K562 (cell line): ENCODE results near the gene ZDHHC8. TPM values are rescaled to one million over a fixed set of nuclear protein-coding genes. Genes with fewer than 3 reads are reported as not detected.

ENCODE experiments used
- ATAC-seq: fragments of 200-7000 bp; cut with Tn5 transposase; 3 replicates; pipeline ENCODE4 v1.9.1; 2020; ENCODE audit warnings: moderate library complexity
- BruUV-seq: library from RNA; stranded (reverse); fragments of 400-500 nt; replicated peaks from 2 replicates; lab custom pipeline; 2021; lab: Mats Ljungman, UMichigan
- CTCF ChIA-PET: fragments of 300-600 bp; formaldehyde crosslinking; extraction: SDS; loops from one replicate; lab custom pipeline; 2021; ENCODE audit warnings: low intra/inter-chr PET ratio; lab: Yijun Ruan, JAX
- POLR2A ChIA-PET: fragments of 300-600, 350-650 bp; sonication (Branson Sonifier 250); formaldehyde crosslinking; extraction: SDS; loops from one replicate; lab custom pipeline; 2021; ENCODE audit warnings: antibody characterized with exemption, inconsistent platforms; lab: Yijun Ruan, JAX
- DNase-seq, 4 experiments: peaks; one replicate each; pipeline versions ENCODE4 v3.0.0 to v3.0.0-alpha.2; 2011 to 2018; ENCODE audit warnings: low spot score in 3 of 4, mixed read lengths in 3 of 4; ENCODE audit errors: extremely low read depth in 1 of 4
- FAIRE-seq: peaks from 2 replicates; lab custom pipeline; 2011; peaks lifted over from hg19 to GRCh38; lab: Jason Lieb, UNC
- H2AFZ ChIP-seq: 2 replicates; pipeline ENCODE4 v1.6.0; 2011; ENCODE audit warnings: low read depth, low read length, control low read depth, inconsistent platforms
- H3K27ac ChIP-seq: fragments of 200-600 bp; 3 replicates; pipeline ENCODE4 v1.8.0; 2011; ENCODE audit warnings: low read depth, mild to moderate bottlenecking, control low read depth, inconsistent platforms, low read length, moderate library complexity, mixed read lengths; ENCODE audit errors: extremely low read depth
- H3K27me3 ChIP-seq, 2 experiments: fragments of 300-600 bp in 1 of 2; 2 replicates in 1 of 2; 3 replicates in 1 of 2; pipeline versions ENCODE4 v1.6.0 to v1.8.0; 2011; ENCODE audit warnings: inconsistent platforms in 2 of 2, low read length in 2 of 2, mild to moderate bottlenecking in 1 of 2, mixed read lengths in 1 of 2, moderate library complexity in 1 of 2; ENCODE audit not compliant: control insufficient read depth in 2 of 2, insufficient read depth in 2 of 2
- H3K36me3 ChIP-seq: fragments of 300-600 bp; 3 replicates; pipeline ENCODE4 v1.8.0; 2011; ENCODE audit warnings: mild to moderate bottlenecking, low read length, inconsistent platforms; ENCODE audit not compliant: control insufficient read depth, insufficient read depth
- H3K4me1 ChIP-seq, 2 experiments: fragments of 200-600 bp in 1 of 2; replicated peaks in 1 of 2; 2 replicates in 1 of 2; 3 replicates in 1 of 2; pipeline versions ENCODE4 v1.5.1 to v1.8.0; 2011; ENCODE audit warnings: inconsistent platforms in 2 of 2, low read length in 2 of 2, mild to moderate bottlenecking in 1 of 2, mixed read lengths in 1 of 2, moderate library complexity in 1 of 2; ENCODE audit not compliant: control insufficient read depth in 2 of 2, insufficient read depth in 2 of 2
- H3K4me2 ChIP-seq: 2 replicates; pipeline ENCODE4 v1.6.1; 2011; ENCODE audit warnings: low read length, control low read depth, inconsistent platforms, mixed read lengths; ENCODE audit not compliant: insufficient read depth
- H3K4me3 ChIP-seq: fragments of 200-600 bp; sonication (generic), shearing (Covaris generic); 2 replicates; pipeline ENCODE4 v1.5.1; 2016; ENCODE audit warnings: control low read depth, inconsistent platforms
- H3K79me2 ChIP-seq: fragments of 200-600 bp; 3 replicates; pipeline ENCODE4 v1.8.0; 2011; ENCODE audit warnings: low read length, inconsistent platforms; ENCODE audit not compliant: control insufficient read depth, insufficient read depth
- H3K9ac ChIP-seq, 2 experiments: 2 replicates each; pipeline versions ENCODE4 v1.6.0 to v1.6.1; 2011; ENCODE audit warnings: low read depth in 2 of 2, low read length in 2 of 2, control low read depth in 1 of 2, inconsistent platforms in 1 of 2, mild to moderate bottlenecking in 1 of 2, mixed read lengths in 1 of 2; ENCODE audit not compliant: insufficient read depth in 1 of 2
- H3K9me1 ChIP-seq: one replicate; pipeline ENCODE4 v1.6.0; 2011; ENCODE audit warnings: inconsistent platforms, mild to moderate bottlenecking, low read length, moderate library complexity; ENCODE audit not compliant: control insufficient read depth, insufficient read depth
- H3K9me3 ChIP-seq: replicated peaks from 2 replicates; pipeline ENCODE4 v1.5.1; 2011; ENCODE audit warnings: low read depth, low read length, inconsistent platforms; ENCODE audit not compliant: control insufficient read depth, insufficient read depth
- H4K20me1 ChIP-seq: replicated peaks from 2 replicates; pipeline ENCODE4 v1.6.1; 2011; ENCODE audit warnings: low read length, inconsistent platforms, mixed read lengths; ENCODE audit not compliant: control insufficient read depth, insufficient read depth
- CBX5 ChIP-seq: IDR thresholded peaks from 2 replicates; pipeline ENCODE4 v1.6.1; 2014; ENCODE audit warnings: low read depth, borderline replicate concordance
- DIDO1 ChIP-seq: fragments of 450-650 bp; IDR thresholded peaks from 2 replicates; pipeline ENCODE4 v1.6.1; 2016; ENCODE audit warnings: low read depth, missing biosample characterization, missing genetic modification characterization
- GTF2F1 ChIP-seq: IDR thresholded peaks from 2 replicates; pipeline ENCODE4 v1.6.1; 2011; ENCODE audit warnings: low read depth, low read length, improper control_type of control experiment
- MEF2A ChIP-seq: IDR thresholded peaks from 2 replicates; pipeline ENCODE4 v1.6.1; 2011; ENCODE audit warnings: low read depth, mild to moderate bottlenecking, low read length, moderate library complexity; ENCODE audit not compliant: control insufficient read depth
- PML ChIP-seq: IDR thresholded peaks from 2 replicates; pipeline ENCODE4 v1.6.1; 2012; ENCODE audit warnings: low read length, inconsistent platforms
- POLR2AphosphoS2 ChIP-seq: IDR thresholded peaks from 2 replicates; pipeline ENCODE4 v1.6.1; 2012; ENCODE audit warnings: low read length, improper control_type of control experiment
- RBM22 ChIP-seq: fragments of 200-400 bp; formaldehyde crosslinking; IDR thresholded peaks from 2 replicates; pipeline ENCODE4 v1.6.1; 2018; ENCODE audit warnings: low read length, low read depth; ENCODE audit not compliant: poor library complexity, severe bottlenecking
- SIN3A ChIP-seq, 2 experiments: fragments of 150-350 bp in 1 of 2; IDR thresholded peaks; 2 replicates each; pipeline ENCODE4 v1.6.1; 2011 to 2016; ENCODE audit warnings: borderline replicate concordance in 2 of 2, low read depth in 2 of 2, low read length in 2 of 2, mild to moderate bottlenecking in 2 of 2, moderate library complexity in 2 of 2; ENCODE audit not compliant: control insufficient read depth in 1 of 2
- SMARCA4 ChIP-seq: fragments of 450-650 bp; IDR thresholded peaks from 2 replicates; pipeline ENCODE4 v1.6.1; 2016
- TEAD1 ChIP-seq, 2 experiments: fragments of 450-650 bp in 1 of 2; sonication (generic) in 1 of 2; formaldehyde crosslinking; IDR thresholded peaks; 2 replicates each; pipeline versions ENCODE4 v1.4.0 to v1.8.0; 2020 to 2022; ENCODE audit warnings: mild to moderate bottlenecking in 2 of 2, missing genetic modification reagents in 1 of 2
- ZFP36 ChIP-seq: fragments of 150-350 bp; IDR thresholded peaks from 2 replicates; pipeline ENCODE4 v1.6.1; 2018; ENCODE audit warnings: low read length, low read depth; ENCODE audit not compliant: partially characterized antibody
- ZNF124 ChIP-seq: sonication (generic); formaldehyde crosslinking; IDR thresholded peaks from 2 replicates; pipeline ENCODE4 v1.8.1; 2022; ENCODE audit warnings: missing genetic modification reagents
- ZNF217 ChIP-seq: sonication (generic); formaldehyde crosslinking; IDR thresholded peaks from 2 replicates; pipeline ENCODE4 v1.8.0; 2022; ENCODE audit warnings: mild to moderate bottlenecking, missing genetic modification reagents
- ZNF324 ChIP-seq: fragments of 250-450 bp; sonication (Bioruptor Pico); IDR thresholded peaks from 2 replicates; pipeline ENCODE4 v1.4.0; 2020; ENCODE audit warnings: mild to moderate bottlenecking
- WGBS: fragments of 100-300 bp; shearing (Covaris generic); methylation state at CpG from one replicate; pipeline ENCODE4 v1.1.6; 2016; ENCODE audit warnings: low coverage, mixed read lengths; ENCODE audit not compliant: insufficient coverage; ENCODE audit errors: missing lambda C conversion rate; 5-methylcytosine and 5-hydroxymethylcytosine counted together
- in situ Hi-C: fragments of 300-500 bp; cut with MboI; formaldehyde crosslinking; loops from 4 replicates; pipeline ENCODE4 v1.15.0; 2018; ENCODE audit warnings: inconsistent platforms, mixed read lengths
- intact Hi-C: fragments of 100-400 bp; cut with micrococcal nuclease; formaldehyde crosslinking; loops from 2 replicates; pipeline ENCODE4 v1.14.2; 2022
- polyA plus RNA-seq, 8 experiments: library from polyadenylated mRNA; depleted of rRNA in 4 of 8; stranded (reverse) in 5 of 8; unstranded in 3 of 8; fragments of >200 nt; fragmentation: Nextera tagmentation in 2 of 8; fragmentation: Illumina TruSeq in 1 of 8; extraction: Ambion mirVana in 2 of 8; extraction: Trizol in 1 of 8; gene quantifications; 2 replicates each; pipeline versions ENCODE4 v1.2.1 to v1.2.3, GENCODE V29; 2011 to 2014; ENCODE audit warnings: inconsistent platforms in 1 of 8, missing spikeins in 1 of 8
- total RNA-seq, 7 experiments: library from RNA; depleted of rRNA in 6 of 7; stranded (reverse); fragments of >200 nt in 6 of 7; fragmentation: Illumina TruSeq in 2 of 7; extraction: Trizol in 2 of 7; gene quantifications; 2 replicates each; pipeline versions ENCODE4 v1.2.1 to v1.2.3, GENCODE V29; 2011 to 2021; ENCODE audit warnings: low replicate concordance in 1 of 7
- TF ChIP-seq, protein P1 (sequence below): fragments of 450-650 bp; formaldehyde crosslinking; IDR thresholded peaks from 2 replicates; pipeline ENCODE4 v1.4.0; 2022; ENCODE audit warnings: missing genetic modification characterization
- TF ChIP-seq, protein P2 (sequence below): IDR thresholded peaks from 2 replicates; pipeline ENCODE4 v1.6.1; 2011; ENCODE audit not compliant: insufficient read length; ENCODE audit errors: extremely low read depth

The ZDHHC8 gene
- total and polyA plus RNA-seq, 9 of the 15 experiments (the other 6 are each of a cell fraction or from before 2014, with no cell fraction given): 0.04 to 109 (median 16.4) TPM

DNA sequence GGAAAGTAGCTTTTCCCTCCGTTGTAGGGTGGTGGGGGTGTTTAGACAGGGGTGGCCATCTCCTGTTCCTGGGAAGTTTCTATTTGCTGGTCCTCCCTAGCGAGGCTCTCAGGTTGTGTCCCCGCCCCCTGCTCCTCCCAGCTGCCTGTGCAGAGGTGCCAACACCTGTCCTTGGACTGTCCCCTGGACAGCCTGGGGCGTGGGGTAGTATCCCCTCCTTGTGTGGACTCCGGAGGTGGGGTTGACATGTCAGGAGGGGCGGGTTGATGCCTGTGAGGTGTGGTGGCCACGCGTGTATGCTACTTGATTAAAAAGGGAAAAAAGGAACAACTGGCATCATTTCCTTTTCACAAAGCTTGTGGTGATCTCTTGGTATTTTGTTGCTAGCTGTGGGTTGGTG, 30.0 kb upstream of the ZDHHC8 start (continued):
- TF ChIP-seq, protein P1, sequence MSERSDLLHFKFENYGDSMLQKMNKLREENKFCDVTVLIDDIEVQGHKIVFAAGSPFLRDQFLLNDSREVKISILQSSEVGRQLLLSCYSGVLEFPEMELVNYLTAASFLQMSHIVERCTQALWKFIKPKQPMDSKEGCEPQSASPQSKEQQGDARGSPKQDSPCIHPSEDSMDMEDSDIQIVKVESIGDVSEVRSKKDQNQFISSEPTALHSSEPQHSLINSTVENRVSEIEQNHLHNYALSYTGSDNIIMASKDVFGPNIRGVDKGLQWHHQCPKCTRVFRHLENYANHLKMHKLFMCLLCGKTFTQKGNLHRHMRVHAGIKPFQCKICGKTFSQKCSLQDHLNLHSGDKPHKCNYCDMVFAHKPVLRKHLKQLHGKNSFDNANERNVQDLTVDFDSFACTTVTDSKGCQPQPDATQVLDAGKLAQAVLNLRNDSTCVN (CRISPR knock-in tag): 0 out of 2 replicates have a peak, but pooled peaks have one; percentile 16
- TF ChIP-seq SMARCA4 (no peak), RBM22 (peak; percentile 72), ZNF124 (CRISPR knock-in tag) (no peak), ZFP36 (no peak), TEAD1 (CRISPR knock-in tag; IDR thresholded peaks at IDR 0.05) (no peak), CBX5 (no peak)
- TF ChIP-seq, protein P2, sequence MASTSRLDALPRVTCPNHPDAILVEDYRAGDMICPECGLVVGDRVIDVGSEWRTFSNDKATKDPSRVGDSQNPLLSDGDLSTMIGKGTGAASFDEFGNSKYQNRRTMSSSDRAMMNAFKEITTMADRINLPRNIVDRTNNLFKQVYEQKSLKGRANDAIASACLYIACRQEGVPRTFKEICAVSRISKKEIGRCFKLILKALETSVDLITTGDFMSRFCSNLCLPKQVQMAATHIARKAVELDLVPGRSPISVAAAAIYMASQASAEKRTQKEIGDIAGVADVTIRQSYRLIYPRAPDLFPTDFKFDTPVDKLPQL: no peak
- TF ChIP-seq, all 486 proteins: peak for 15

DNA sequence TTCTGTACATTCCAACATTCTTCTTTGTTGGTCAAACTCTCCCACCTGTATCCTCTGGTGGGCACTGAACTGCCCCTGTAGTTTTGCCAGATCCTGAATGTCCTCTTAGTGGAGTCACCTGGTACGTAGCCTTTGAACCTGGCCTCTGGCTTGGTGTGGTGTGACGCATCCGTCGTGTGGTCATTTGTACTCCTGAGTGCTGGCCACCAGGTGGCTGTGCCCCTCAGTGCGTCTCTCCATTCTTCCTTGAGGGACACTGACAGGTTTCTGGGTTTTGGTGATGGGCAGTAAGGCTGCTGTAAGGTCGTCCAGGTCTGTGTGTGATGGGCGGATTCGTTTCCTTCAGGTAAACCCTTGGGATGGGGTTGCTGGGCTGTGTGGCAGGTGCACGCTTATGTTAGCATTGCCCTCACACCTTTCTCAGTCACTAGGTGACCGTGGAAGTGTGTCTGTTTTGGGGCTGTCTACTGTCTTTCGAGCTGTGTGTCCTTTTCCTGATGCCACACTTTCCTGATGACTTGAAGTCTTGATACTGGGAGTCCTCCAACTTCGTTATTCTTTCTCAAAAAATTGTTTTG, 29.3 kb upstream of the ZDHHC8 start:
- BruUV-seq: no TSS peak
- H3K9ac ChIP-seq: peak overlapping the region in 1 of 2 experiments; percentile 21; a peak in 1 of 4 replicates
- peaks cover 9% of the 10 kb centered on the region for H3K9me1 ChIP-seq
- H3K27me3 ChIP-seq: no peaks in the 10 kb centered on the region
- FAIRE-seq: no peak
- H4K20me1 ChIP-seq: peaks cover 37% of the 10 kb centered on the region
- H3K27ac ChIP-seq: no peak overlapping the region
- H2AFZ ChIP-seq: no peak overlapping the region
- intact Hi-C loops: no loop called here
- 92% methylated on average over 12 of the region's 12 CpGs for WGBS
- in situ Hi-C loops: no loop called here
- peaks cover 65% of the 10 kb centered on the region for H3K79me2 ChIP-seq
- no peaks in the 10 kb centered on the region for H3K9me3 ChIP-seq
- peak in 1 of 4 experiments; percentile 71 for DNase-seq
- H3K4me2 ChIP-seq: no peak overlapping the region
- ChIA-PET CTCF (no interaction called here), POLR2A (interaction anchor here (0.6 to 20.7 kb wide), 4 partner anchors 8 to 87 kb away, joined by 3 to 513 read pairs (median 258); partner anchors contain the start of genes RANBP1 and TRMT2A)
- peak; percentile 67 for ATAC-seq
- H3K36me3 ChIP-seq: peaks cover 94% of the 10 kb centered on the region
- no peak overlapping the region for H3K4me3 ChIP-seq
- peaks cover 0 to 13% of the 10 kb centered on the region in 2 experiments; a peak in 2 of 5 replicates for H3K4me1 ChIP-seq
- TF ChIP-seq ZNF324 (CRISPR knock-in tag): no peak
- no peak for TF ChIP-seq MEF2A
- 0 out of 2 replicates have a peak, but pooled peaks have one; percentile 58 for TF ChIP-seq GTF2F1
- TF ChIP-seq ZNF217: no peak
- 0 out of 4 replicates have a peak, but pooled peaks of 1 of the 2 experiments have one; percentile 36 for TF ChIP-seq SIN3A (IDR thresholded peaks at IDR 0.05; ENCODE audit: borderline replicate concordance in 2 of 2, control insufficient read depth in 1 of 2, low read depth in 2 of 2, low read length in 2 of 2)
- TF ChIP-seq PML: 0 out of 2 replicates have a peak, but pooled peaks have one; percentile 8
- TF ChIP-seq DIDO1 (tag): no peak
- TF ChIP-seq POLR2AphosphoS2: 0 out of 2 replicates have a peak, but pooled peaks have one; percentile 30
